Activated CD4-positive, CD25-positive, alpha-beta regulatory T cell treated with anti-CD3 and anti-CD28 coated beads, Interleukin-2, amount 50 U/mL, for 72 hours (primary cell): ENCODE measurements around the gene SFT2D2.

Experiments used
- DNase-seq: peaks from one replicate; pipeline ENCODE4 v3.0.0; 2021

SFT2D2 gene

DNA sequence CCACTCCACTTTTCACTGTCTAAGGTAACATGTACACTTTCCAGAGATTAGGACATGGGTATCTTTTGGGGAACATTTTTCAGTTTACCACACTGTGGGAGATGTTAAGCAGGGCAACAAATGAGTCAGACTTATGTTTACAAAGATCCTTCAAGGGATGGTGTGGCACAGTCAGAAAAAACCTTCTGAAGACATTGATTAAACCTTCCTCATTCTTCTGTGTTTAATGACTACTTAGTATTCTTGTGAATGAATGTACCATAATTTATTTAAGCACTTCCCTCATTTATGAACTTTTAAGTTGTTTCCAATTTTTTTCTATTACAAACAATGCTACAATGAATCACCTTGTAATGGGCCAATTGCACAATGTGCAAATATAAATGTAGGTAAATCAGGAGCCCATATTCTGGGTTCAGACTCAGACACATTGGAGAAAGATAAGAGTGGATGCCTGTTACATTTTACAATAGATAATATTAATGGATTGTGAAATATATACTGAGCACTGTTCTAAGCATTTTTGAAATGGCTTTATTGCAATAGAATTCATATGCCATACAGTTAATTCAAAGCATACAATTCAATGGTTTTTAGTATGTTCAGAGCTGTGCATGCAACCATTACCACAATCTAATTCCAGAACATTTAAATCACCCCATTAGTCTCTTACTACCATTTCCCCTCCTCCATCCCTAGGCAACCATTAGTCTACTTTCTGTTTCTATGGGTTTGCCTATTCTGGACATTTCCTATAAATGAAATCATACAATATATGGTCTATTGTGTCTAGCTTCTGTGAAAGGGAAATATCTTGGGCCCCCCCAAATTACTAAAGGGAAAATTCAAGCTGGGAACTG lies 1.9 kb upstream of the SFT2D2 start:
- no peak for DNase-seq

DNA sequence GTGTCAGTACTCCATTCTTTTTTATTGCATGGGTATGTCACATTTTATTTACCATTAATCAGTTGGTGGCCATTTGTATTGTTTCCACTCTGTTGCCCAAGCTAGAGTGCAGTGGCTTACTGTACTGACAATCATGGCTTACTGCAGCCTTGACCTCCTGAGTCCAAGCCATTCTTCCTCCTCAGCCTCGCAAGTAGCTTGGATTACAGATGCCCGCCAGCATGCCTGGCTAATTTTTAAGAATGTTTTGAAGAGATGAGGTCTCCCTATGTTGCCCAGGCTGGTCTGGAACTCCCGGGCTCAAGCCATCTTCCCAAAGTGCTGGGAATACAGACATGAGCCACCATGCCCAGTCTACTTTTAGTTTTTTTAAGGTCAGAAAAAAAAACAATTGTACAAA lies 813 bp upstream of the SFT2D2 start:
- DNase-seq, result no peak

DNA sequence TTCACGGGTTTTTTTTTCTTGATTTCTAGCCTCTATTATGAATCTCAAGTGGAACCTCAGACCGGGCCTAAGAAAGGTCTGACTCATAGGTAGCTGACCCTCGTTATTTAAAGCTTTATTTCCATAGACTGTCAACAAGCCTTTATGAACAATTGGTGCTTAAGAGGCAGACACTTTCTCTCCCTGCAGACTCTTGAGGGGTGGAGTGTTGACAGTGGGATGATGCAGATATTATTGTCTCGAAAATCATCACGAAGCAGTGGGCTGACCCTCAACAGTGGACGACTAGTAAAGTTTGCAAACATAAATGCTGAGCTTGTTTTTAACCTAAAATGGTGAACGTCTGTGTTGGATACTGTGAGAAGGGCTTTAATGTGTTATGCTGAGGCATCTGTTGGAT lies 1.8 kb downstream of the SFT2D2 start:
- DNase-seq, result no peak

DNA sequence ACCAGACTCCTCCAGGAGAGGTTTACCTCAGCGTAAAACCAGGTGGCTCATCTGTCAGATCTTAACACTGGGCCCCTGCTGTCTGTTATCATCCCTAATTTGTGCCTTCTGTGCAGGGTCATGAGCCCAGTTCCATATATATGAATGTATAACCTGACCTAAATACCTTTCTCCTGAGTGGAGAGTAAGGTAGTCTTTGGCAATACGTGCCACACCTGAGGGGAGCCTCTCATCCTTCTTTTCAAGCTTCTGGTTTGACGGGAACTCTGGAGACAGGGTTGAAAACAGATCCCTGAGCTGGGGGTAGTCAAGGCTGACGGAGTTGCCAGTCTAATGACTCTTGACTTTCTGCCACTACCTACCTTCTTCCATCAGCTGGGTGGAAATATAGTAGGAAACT lies 4.1 kb downstream of the SFT2D2 start:
- no peak for DNase-seq

DNA sequence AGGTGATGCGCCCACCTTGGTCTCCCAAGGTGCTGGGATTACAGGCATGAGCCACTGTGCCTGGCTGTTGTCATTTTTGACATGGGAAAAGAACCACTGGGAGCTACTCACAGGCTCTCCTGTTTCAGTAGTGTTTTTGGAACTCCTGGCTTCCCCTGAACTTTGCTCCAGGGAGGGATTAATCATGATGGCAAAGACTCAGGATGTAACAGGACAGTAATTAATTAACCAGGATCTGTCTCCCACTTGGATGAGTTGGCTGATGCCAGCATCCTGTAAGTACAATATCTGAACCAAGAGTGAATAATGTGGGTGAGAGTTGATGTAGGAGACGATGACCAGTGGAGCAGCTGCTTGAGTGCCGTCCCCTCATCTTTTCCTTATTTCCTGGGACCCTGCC lies 4.9 kb downstream of the SFT2D2 start:
- DNase-seq, result no peak

DNA sequence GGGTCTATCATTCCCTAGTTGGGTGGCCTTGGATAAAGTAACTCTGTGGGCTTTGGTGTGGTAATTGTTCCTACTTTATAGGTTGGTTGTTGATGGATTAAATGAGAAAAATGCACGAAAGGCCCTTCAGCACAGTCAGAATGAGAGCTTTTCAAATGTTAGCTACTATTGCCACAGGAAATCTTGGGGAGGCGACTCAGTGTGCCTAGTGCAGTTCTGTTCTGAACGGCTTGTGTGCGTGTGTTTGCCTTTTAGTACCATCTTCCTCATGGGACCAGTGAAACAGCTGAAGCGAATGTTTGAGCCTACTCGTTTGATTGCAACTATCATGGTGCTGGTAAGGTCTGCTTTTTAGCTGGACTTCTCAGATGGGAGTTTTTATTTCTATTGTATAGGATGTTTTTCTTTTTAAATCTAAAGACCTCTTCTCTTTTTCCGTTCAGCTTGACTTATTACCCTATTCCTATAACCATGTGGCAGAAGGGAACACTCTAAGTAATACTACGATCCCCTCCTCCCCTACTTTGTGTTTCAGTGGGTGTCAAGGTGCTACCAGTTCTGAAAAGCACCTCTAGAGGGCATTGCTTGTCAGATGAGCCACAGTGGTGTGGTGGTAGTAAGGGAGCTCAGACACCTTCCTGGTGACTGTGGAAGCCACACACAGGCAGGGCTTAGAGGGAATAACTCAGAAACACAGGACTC lies 9.2 kb downstream of the SFT2D2 start:
- no peak for DNase-seq

DNA sequence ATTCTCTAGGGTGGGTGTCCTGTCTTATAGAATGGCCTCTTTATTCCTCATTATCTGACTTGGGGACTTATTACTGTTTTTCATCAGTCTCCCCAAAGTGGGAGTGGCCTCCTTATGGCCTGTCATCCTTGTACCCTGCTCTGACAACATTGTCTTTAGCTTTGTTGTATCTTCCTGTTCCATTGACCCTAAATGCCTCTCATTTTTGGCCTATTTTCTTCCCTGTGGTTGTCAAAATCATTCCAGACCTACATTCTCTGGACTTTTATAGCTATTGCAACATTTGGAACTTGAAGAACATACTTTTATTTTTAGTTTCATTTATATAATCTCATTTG lies 9.7 kb downstream of the SFT2D2 start:
- no peak for DNase-seq

DNA sequence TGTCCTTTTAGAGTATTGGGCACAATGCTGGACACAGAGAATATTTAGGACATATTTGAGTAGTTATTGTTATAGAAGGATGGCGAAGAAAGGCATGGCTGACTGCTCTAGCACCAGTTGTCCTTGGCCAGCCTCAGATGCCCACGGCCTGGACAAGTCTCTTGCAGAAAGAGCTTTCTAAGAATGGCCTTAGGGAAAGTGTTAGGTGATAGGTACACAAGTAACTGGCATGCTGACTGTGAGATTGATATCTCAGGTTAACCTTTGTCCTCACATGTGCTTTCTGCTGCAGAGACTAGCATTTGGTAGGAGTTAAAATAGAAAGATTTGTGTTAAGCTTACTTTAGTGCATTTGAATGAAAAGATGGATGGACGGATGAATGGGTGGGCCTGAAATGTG lies 10.1 kb downstream of the SFT2D2 start:
- no peak for DNase-seq

DNA sequence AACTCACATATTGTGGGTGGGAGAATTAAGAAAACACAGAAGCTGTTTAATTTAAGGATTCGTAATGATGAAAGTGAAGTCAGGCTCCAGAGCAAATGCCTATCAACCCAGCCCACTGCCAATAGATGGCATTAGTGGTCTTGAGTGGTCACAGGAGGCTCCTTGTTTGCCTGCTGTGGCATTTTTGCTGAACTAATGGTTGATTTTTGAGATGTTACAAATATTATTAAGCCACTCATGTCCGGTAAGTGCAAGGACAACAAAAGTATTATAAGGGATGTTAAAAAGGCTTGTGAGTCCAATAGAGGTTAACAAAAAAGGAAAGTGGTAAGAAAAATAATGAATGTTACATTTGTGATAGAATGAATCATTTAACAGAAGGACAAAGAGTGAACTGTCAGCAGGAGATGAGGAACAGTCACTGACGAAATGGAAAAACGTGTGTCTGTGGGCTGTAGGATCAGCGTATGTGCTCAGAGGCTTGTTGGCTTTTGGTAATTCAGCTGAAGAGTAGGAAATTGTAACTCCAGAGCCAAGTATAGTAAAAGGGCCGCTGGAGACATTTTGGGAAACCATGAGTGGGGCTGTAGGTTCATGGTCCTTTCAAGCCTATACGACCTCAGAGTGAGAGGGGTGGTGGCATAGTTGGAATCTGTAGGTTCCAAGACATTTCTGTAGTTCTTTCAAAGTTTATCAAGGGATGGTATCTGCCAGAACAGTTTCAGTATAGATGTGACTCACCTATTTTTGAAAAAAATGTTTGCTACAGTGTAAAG lies 11.2 kb downstream of the SFT2D2 start:
- no peak for DNase-seq

DNA sequence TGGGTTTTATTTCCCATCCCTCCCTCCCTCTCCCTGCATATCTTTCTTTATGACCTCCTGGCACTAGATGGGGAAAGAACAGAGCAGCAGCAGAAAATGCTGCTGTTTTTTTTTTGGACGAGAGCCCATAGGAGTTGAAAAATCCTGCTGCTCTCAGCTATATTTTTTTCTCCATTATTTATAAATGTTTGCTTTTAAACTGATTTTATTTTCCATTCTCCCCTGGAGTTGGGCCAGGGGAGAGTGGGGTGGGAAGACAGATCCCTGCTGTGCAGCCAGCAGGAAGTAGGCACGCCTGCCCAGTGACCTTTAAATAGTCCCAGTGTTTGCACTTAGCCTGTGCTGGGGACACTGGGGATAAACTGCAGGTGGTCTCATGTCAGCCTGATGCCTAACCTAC lies 17.4 kb downstream of the SFT2D2 start:
- DNase-seq, result no peak

DNA sequence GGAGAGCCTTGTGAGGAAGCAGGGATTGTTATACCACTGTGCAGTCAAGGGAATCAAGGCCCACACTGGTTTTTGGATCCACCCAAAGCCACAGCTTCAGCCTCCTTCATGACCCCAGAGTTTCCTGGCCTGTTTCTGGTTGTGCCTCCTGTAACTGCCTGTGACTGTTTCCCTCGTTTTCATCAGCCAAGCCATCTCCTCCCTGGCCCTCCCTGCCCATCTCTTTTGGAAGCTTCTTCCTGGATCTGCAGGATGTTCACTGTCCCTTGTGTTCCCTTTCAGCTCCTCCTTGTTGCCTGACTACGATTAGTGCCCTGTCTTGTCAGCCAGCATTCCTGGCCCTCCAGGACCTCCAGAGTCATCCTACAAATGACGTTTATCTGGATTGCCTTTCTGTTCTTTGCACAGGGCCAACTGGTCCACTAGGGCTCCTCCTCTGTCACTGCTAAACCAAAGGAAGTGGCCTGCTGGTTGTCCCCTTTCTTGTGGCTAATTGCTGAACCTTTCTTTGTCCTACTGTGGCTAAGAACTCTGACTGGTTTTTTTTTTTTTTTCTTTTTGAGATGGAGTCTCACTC lies 17.9 kb downstream of the SFT2D2 start:
- DNase-seq, result no peak

DNA sequence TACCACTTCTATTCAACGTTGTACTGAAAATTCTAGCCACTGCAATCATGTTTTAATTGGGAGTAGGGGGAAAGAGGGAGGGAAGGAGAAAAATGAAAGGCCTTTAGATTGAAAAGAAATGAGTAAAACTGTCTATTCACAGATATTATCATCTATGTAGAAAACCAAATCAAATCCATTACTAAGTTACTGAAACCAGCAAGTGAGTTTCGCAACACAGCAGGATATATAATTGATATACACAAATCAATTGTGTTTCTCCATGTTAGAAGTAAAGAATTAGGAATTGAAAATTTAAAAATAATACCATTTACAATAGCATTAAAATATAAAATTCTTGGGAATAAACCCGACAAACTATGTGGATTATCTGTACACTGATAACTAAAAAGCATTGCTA lies 19.2 kb downstream of the SFT2D2 start:
- no peak for DNase-seq

DNA sequence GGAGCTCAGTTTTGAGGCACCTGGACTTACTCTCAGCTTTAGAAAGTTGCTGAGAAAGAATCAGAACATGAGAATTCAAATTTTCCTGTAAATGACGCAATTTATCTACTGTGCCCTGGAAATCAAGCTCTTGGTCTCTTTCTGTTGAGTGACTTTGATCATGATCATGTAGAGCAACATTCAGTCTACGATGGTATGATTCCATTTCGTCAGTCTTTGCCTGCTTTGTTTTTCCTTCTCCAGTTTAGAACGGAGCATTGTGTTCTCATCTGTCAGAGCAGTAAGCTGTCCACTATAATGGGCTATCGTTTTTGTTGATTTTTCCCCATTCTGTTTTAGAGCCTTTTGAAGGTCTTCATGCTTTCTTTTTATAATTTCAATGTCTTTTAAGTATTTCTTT lies 20.7 kb downstream of the SFT2D2 start:
- no peak for DNase-seq

DNA sequence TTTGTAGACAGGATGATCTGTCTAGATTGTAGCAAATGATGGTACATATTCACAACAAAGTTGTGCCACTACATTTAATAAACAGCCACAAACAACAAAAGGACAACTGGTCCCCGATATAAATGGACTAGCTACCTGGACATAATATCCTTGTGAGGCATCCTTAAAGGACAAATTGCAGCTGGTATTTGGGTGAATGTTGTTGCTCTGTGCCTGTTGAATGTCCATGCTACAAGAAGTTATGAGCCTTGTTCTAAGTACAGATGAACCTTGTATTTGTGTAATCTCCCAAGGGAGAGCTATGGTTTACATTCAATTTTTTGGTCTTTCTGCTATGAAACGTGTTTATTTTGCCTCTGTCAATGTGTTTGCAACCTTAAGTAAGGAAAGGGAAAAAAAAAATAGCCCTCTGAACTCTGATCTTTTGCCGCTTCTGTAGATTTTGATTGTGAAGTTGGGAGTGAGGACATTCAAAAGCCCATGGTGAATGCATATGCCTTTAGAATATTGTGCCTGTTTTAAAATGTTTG lies 26.5 kb downstream of the SFT2D2 start:
- DNase-seq, result no peak

DNA sequence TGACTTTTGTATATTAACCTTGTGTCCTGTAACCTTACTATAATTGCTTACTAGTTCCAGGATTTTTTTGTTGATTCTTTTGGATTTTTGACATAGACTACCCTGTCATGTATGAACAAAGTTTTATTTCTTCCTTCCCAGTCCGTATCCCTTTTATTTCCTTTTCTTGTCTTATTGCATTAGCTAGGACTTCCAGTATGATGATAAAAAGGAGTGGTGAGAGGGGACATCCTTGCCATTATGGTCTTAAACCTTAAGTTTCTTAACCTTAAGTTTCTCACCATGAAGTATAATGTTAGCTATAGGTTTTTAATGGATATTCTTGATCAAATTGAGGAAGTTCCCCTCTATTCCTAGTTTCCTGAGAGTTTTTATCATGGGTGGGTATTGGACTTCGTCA lies 30.4 kb downstream of the SFT2D2 start:
- no peak for DNase-seq

DNA sequence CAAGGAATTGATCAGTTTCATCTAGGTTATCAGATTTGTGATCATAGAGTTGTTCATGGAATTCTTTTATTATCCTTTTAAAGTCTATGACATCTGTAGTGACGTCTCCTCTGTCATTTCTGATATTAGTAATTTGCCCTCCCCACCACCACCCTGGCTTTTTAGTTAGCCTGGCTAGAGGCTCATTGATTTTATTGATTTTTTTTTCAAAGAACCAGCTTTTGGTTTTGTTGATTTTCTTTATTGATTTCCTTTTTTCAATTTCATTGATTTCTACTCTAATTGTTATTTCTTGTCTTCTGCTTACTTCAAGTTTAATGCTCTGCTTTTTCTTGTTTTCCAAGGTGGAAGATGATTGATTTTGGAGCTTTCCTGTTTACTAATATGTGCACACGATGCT lies 31.6 kb downstream of the SFT2D2 start:
- DNase-seq, result no peak

DNA sequence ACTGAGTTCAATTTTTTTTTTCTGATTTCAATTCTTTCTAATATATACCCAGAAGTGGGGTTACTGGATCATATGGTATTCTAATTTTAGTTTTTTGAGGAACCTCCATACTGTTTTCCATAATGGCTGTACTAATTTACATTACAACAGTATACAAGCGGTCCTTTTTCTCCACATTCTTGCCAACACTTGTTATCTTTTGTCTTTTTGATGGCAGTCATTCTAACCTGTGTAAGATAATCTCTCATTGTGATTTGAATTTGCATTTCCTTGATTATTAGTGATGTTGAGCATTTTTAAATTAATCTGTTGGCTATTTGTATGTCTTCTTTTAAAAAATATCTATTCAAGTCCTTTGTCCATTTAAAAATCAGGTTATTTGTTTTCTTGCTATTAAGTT lies 33.8 kb downstream of the SFT2D2 start:
- DNase-seq, result no peak

DNA sequence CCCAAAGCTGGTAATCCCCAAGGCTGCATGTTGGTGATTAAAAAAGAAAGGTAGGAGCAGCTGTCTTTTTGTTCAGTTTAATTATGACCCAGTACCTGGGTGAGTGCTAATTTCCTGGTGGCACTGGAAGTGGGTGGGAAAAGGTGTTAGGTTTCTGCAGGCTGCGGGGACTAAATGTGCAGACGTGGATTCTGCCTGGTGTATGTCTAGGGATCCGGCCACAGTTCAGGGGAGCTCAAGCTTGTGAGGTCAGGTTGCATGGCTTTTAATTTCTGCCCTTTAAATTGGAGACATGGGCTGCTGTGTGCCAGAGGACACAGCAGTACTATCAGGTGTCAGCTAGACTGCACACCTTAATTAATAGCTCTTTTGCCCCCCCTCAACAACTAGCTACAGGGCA lies 34.6 kb downstream of the SFT2D2 start:
- no peak for DNase-seq

DNA sequence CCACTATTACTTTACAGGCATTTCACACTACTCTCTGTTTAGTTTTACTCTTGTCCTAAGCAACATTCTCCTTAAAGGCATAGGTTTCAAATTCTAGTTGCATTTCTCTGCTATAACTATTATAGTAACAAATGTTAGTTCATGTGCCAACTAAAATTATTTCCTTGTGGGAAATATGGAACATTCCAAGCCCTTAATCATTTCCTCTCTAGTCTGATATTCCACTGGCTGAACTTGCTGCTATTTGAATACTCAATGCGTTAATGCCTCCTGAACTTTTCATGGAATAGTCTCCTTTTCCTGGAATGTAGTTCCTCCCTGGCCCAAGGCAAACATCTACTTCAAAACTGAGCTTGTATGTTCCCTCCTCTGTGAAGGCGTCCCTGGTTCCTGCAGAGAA lies 35.6 kb downstream of the SFT2D2 start:
- no peak for DNase-seq

DNA sequence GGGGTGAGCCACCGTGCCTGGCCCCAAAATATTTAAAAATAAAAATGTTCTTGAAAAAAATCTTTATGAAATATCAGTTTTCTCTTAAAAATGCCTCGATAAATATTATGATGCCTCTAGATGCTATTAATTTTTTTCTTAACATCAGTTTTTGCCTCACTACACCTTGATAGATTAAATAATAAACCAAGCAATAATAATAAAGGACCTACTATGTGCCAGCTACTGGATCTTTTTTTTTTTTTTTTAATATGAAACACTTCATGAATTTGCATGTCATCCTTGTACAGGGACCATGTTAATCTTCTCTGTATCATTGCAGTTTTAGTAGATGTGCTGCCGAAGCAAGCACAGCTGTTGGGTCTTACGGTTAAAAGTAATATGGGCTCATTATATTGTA lies 37.3 kb downstream of the SFT2D2 start:
- DNase-seq, result no peak

DNA sequence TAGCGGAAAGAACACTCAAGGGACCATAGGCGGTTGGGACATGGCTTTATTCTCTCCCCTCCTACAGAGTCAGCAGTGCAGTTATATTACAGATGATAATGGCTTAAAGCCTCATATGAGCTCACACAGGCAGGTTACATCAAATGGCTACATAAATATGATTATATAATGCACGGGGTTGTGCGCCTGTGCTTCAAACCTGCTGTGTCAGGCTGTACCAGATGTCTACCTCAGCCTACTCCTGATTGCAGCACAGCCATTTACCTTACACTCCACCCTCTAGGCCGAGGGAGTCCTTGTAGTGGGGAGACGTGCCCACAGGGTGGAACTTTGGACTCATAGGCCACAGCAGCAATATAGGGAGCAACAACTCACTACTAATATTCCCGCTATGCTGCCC lies 38.5 kb downstream of the SFT2D2 start:
- DNase-seq, result no peak

DNA sequence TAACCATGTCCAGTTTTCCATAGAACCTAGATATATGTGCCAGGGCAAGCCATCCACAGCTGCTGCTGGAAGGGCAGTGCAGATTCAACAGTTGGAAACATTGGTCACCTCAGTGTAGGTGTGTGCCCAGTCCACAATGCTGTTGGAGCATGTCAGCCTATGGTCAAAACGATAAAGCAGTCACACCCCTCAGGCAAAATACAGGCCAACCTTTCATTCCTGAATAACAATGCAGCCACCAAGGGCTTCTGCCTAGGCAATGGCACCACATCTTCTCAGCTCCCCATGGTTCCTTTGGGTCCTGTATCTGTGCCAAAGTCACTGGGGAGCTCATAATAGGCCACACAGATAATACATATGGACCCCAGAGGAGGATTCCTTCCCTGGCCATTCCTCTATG lies 39.8 kb downstream of the SFT2D2 start:
- DNase-seq, result no peak

DNA sequence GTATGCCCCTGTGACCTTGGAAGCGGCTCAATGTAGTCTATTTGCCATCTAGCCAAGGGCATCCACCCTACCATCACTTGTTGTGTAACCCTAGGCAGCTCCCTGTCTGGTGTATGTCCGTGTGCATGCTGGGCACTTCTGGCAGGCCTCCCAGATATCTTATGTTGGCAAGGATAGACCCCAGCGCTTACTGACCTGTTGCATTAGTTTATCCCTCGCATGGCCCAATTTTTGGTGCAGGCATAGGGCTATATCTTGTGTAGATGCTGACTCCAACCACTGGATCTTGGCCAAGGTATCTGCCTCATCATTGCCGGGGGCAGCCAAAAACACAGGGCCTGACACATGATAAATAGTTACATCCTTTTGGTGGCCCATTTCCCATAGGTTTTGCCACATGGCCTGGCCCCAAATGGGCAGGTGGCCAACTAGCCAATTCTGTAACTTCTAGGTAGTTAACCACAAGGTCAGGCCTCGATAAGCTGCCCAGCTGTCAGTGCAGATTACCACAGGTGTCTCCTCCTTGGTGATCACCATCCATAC lies 40.9 kb downstream of the SFT2D2 start:
- DNase-seq, result no peak
